Gastrocnemius medialis (tissue), 4 donors: Measurements from ENCODE around the gene STAC2. TPM values are rescaled to one million over a fixed set of nuclear protein-coding genes. Genes with fewer than 3 reads are reported as not detected.

Experiments used
- ATAC-seq, 2 donors: fragments of 150-250 bp; one replicate each; pipeline ENCODE4 v1.9.1; 2016
- DNase-seq, 2 donors: peaks; one replicate each; pipeline ENCODE4 v3.0.0-alpha.2; 2019
- H3K27ac ChIP-seq, 4 donors: fragments of 200-600 bp; sonication (generic); 1 replicate in 1 of 4; 2 replicates in 3 of 4; pipeline ENCODE4 v1.5.1; 2016 to 2018; ENCODE audit warnings: mild to moderate bottlenecking in 2 of 4, moderate library complexity in 1 of 4
- H3K27me3 ChIP-seq, 3 donors: fragments of 200-600 bp; sonication (generic) in 2 of 3; 1 replicate in 1 of 3; 2 replicates in 2 of 3; pipeline versions ENCODE4 v1.5.1 to v1.6.0; 2016 to 2019; ENCODE audit warnings: mild to moderate bottlenecking in 1 of 3, moderate library complexity in 1 of 3
- H3K36me3 ChIP-seq, 2 donors: fragments of 200-600 bp; sonication (generic) in 1 of 2; one replicate each; pipeline ENCODE4 v1.5.1; 2017 to 2018
- H3K4me1 ChIP-seq, 2 donors: fragments of 200-600 bp; sonication (generic) in 1 of 2; one replicate each; pipeline ENCODE4 v1.5.1; 2016 to 2017; ENCODE audit warnings: mild to moderate bottlenecking in 2 of 2
- H3K4me3 ChIP-seq, 4 donors: fragments of 200-600 bp; sonication (generic) in 3 of 4; 1 replicate in 1 of 4; 2 replicates in 3 of 4; pipeline ENCODE4 v1.5.1; 2016 to 2019; ENCODE audit warnings: mild to moderate bottlenecking in 2 of 4
- H3K9me3 ChIP-seq, 3 donors: fragments of 200-600 bp; sonication (generic) in 2 of 3; 1 replicate in 1 of 3; 2 replicates in 2 of 3; pipeline ENCODE4 v1.5.1; 2016 to 2019
- CTCF ChIP-seq, 5 experiments: fragments of 450-650 bp in 3 of 5; fragments of 200-600 bp in 2 of 5; sonication (generic) in 2 of 5; IDR thresholded peaks in 4 of 5; conservative IDR thresholded peaks in 1 of 5; 1 replicate in 4 of 5; 2 replicates in 1 of 5; pipeline ENCODE4 v1.5.1; 2016 to 2019; ENCODE audit warnings: antibody characterized with exemption in 5 of 5, mild to moderate bottlenecking in 3 of 5, moderate library complexity in 3 of 5
- POLR2A ChIP-seq, 2 donors: fragments of 450-650 bp; IDR thresholded peaks; one replicate each; pipeline ENCODE4 v1.6.1; 2017; ENCODE audit warnings: antibody characterized with exemption in 2 of 2, mild to moderate bottlenecking in 2 of 2, moderate library complexity in 2 of 2
- in situ Hi-C, 4 donors: fragments of 200-750 bp; cut with MboI; loops; one replicate each; pipeline versions ENCODE4 v1.15.0 to v1.8.0; 2017; ENCODE audit warnings: low sequenced_read_pairs in 4 of 4
- intact Hi-C: fragments of 100-400 bp; cut with DNase I; formaldehyde crosslinking; loops from one replicate; pipeline ENCODE4 v1.15.1; 2023; ENCODE audit warnings: low total_unique reads
- total RNA-seq, 4 donors: library from RNA; depleted of rRNA; stranded (reverse); fragments of >200 nt; gene quantifications; one replicate each; pipeline versions ENCODE4 v1.1.0 to v1.2.3, GENCODE V29; 2016

Gene STAC2
- total RNA-seq, 4 donors from 2014 or later, result not detected

GRCh38 chr17:39213852-39214251 lies 11.9 kb downstream of the STAC2 start:
- no peak for ATAC-seq
- Histone ChIP-seq H3K4me1 (peaks cover 17% of the 10 kb centered on the region in 2 donors), H3K27me3 (no peaks in the 10 kb centered on the region), H3K36me3 (no peaks in the 10 kb centered on the region), H3K9me3 (no peaks in the 10 kb centered on the region), H3K27ac (no peak overlapping the region), H3K4me3 (no peak overlapping the region)
- intact Hi-C loops (loop anchor here (2.0 kb wide), 1 partner anchor 13 kb away; no protein-coding TSS in a partner anchor), in situ Hi-C loops (no loop called here)
- no peak for TF ChIP-seq CTCF (IDR thresholded peaks at IDR 0.05 in 4 of 5, conservative IDR thresholded peaks at IDR 0.05 in 1 of 5)
- no peak for TF ChIP-seq POLR2A (IDR thresholded peaks at IDR 0.05)
- peak in 1 of 2 donors; percentile 56 for DNase-seq

GRCh38 chr17:39212841-39213480 lies 12.8 kb downstream of the STAC2 start:
- H3K36me3 ChIP-seq, result no peaks in the 10 kb centered on the region
- DNase-seq (peak in 1 of 2 donors; percentile 51), ATAC-seq (no peak)
- H3K27me3 ChIP-seq, result no peaks in the 10 kb centered on the region
- in situ Hi-C loops (no loop called here), intact Hi-C loops (loop anchor here (2.0 kb wide), 1 partner anchor 14 kb away; no protein-coding TSS in a partner anchor)
- H3K4me1 ChIP-seq, result peaks cover 21 to 26% of the 10 kb centered on the region in 2 donors
- H3K9me3 ChIP-seq, result no peaks in the 10 kb centered on the region
- TF ChIP-seq CTCF (IDR thresholded peaks at IDR 0.05 in 4 of 5, conservative IDR thresholded peaks at IDR 0.05 in 1 of 5) (no peak), POLR2A (IDR thresholded peaks at IDR 0.05) (no peak)
- H3K27ac ChIP-seq, result peak overlapping the region in 1 of 4 donors; percentile 22
- no peak overlapping the region for H3K4me3 ChIP-seq

GRCh38 chr17:39212195-39212810 lies 13.4 kb downstream of the STAC2 start:
- Histone ChIP-seq H3K27me3 (no peaks in the 10 kb centered on the region), H3K4me1 (peaks cover 21 to 27% of the 10 kb centered on the region in 2 donors), H3K9me3 (no peaks in the 10 kb centered on the region), H3K27ac (peak overlapping the region in 1 of 4 donors; percentile 22), H3K4me3 (no peak overlapping the region), H3K36me3 (no peaks in the 10 kb centered on the region)
- ATAC-seq (no peak), DNase-seq (no peak)
- no peak for TF ChIP-seq CTCF (IDR thresholded peaks at IDR 0.05 in 4 of 5, conservative IDR thresholded peaks at IDR 0.05 in 1 of 5)
- no peak for TF ChIP-seq POLR2A (IDR thresholded peaks at IDR 0.05)
- in situ Hi-C loops (no loop called here), intact Hi-C loops (loop anchor here (2.0 kb wide), 1 partner anchor 14 kb away; no protein-coding TSS in a partner anchor)

- no peak for DNase-seq
- peaks cover 21 to 27% of the 10 kb centered on the region in 2 donors for H3K4me1 ChIP-seq
- peak overlapping the region; percentile 45 to 69 (median 54) for H3K4me3 ChIP-seq
- peak overlapping the region; percentile 86 to 94 (median 88) for H3K27ac ChIP-seq
- H3K36me3 ChIP-seq, result peaks cover 0 to under 1% of the 10 kb centered on the region in 2 donors
- no peaks in the 10 kb centered on the region for H3K9me3 ChIP-seq
- TF ChIP-seq POLR2A (IDR thresholded peaks at IDR 0.05) (no peak), CTCF (IDR thresholded peaks at IDR 0.05 in 4 of 5, conservative IDR thresholded peaks at IDR 0.05 in 1 of 5) (no peak)
- in situ Hi-C loops (no loop called here), intact Hi-C loops (no loop called here)
- no peaks in the 10 kb centered on the region for H3K27me3 ChIP-seq
- peak in 1 of 2 donors; percentile 2 for ATAC-seq
These were observed 15.7 kb downstream of the STAC2 start for GRCh38 chr17:39210093-39210434.
